SK-N-SH treated with all-trans-retinoic acid at 6 μM for 48 hours (cell line): ENCODE results near the gene GFPT2.

Experiments
- ARNTL ChIP-seq: fragments of 450-650 bp; formaldehyde crosslinking; IDR thresholded peaks from 2 replicates; pipeline ENCODE4 v1.5.0; 2020; ENCODE audit warnings: low read depth, mild to moderate bottlenecking, moderate library complexity, borderline replicate concordance
- CSRNP3 ChIP-seq: fragments of 250-450 bp; sonication (Bioruptor Pico); IDR thresholded peaks from 2 replicates; pipeline ENCODE4 v1.5.1; 2021; ENCODE audit warnings: mild to moderate bottlenecking, moderate library complexity
- ZNF565 ChIP-seq: fragments of 450-650 bp; formaldehyde crosslinking; conservative IDR thresholded peaks from 2 replicates; pipeline ENCODE4 v1.5.0; 2020; ENCODE audit warnings: low read depth, mild to moderate bottlenecking, moderate library complexity
- TF ChIP-seq, protein P1 (sequence below): fragments of 250-450 bp; sonication (Bioruptor Pico); IDR thresholded peaks from 2 replicates; pipeline ENCODE4 v1.8.0; 2020; ENCODE audit warnings: mild to moderate bottlenecking, moderate library complexity, borderline replicate concordance
- TF ChIP-seq, protein P2 (sequence below): fragments of 250-450 bp; sonication (Bioruptor Pico); IDR thresholded peaks from 2 replicates; pipeline ENCODE4 v1.5.1; 2020; ENCODE audit warnings: low read depth, mild to moderate bottlenecking, moderate library complexity

DNA sequence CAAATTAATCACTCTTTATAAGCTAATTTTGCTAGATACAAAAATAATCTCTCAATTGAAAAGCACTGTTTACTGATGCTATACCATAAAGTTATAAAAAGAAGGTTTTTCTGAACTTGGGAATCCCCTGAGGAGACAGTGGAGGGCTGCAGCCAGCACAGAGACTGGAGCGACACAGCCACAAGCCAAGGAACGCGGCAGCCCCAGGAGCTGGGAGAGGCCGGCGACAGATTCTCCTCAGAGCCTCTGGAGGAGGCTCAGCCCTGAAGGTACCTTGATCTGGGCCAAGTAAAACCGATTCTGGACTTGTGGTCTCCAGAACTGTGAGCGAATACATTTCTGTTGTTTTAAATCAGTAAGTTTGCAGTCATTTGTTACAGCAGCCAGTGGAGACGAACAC, 3.7 kb downstream of the GFPT2 start:
- TF ChIP-seq ZNF565 (CRISPR knock-in tag) (no peak), CSRNP3 (no peak), ARNTL (CRISPR knock-in tag) (no peak)
- TF ChIP-seq, protein P1, sequence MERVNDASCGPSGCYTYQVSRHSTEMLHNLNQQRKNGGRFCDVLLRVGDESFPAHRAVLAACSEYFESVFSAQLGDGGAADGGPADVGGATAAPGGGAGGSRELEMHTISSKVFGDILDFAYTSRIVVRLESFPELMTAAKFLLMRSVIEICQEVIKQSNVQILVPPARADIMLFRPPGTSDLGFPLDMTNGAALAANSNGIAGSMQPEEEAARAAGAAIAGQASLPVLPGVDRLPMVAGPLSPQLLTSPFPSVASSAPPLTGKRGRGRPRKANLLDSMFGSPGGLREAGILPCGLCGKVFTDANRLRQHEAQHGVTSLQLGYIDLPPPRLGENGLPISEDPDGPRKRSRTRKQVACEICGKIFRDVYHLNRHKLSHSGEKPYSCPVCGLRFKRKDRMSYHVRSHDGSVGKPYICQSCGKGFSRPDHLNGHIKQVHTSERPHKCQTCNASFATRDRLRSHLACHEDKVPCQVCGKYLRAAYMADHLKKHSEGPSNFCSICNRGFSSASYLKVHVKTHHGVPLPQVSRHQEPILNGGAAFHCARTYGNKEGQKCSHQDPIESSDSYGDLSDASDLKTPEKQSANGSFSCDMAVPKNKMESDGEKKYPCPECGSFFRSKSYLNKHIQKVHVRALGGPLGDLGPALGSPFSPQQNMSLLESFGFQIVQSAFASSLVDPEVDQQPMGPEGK: no peak
- TF ChIP-seq, protein P2, sequence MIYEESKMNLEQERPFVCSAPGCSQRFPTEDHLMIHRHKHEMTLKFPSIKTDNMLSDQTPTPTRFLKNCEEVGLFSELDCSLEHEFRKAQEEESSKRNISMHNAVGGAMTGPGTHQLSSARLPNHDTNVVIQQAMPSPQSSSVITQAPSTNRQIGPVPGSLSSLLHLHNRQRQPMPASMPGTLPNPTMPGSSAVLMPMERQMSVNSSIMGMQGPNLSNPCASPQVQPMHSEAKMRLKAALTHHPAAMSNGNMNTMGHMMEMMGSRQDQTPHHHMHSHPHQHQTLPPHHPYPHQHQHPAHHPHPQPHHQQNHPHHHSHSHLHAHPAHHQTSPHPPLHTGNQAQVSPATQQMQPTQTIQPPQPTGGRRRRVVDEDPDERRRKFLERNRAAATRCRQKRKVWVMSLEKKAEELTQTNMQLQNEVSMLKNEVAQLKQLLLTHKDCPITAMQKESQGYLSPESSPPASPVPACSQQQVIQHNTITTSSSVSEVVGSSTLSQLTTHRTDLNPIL (CRISPR knock-in tag): no peak
